ENCODE measurements around the gene THY1.
"Not testable (repeated sequence)": the region's sequence is repeated elsewhere in the genome, so short reads cannot be mapped to it uniquely, and the experiment has no call there.

THY1 gene

DNA sequence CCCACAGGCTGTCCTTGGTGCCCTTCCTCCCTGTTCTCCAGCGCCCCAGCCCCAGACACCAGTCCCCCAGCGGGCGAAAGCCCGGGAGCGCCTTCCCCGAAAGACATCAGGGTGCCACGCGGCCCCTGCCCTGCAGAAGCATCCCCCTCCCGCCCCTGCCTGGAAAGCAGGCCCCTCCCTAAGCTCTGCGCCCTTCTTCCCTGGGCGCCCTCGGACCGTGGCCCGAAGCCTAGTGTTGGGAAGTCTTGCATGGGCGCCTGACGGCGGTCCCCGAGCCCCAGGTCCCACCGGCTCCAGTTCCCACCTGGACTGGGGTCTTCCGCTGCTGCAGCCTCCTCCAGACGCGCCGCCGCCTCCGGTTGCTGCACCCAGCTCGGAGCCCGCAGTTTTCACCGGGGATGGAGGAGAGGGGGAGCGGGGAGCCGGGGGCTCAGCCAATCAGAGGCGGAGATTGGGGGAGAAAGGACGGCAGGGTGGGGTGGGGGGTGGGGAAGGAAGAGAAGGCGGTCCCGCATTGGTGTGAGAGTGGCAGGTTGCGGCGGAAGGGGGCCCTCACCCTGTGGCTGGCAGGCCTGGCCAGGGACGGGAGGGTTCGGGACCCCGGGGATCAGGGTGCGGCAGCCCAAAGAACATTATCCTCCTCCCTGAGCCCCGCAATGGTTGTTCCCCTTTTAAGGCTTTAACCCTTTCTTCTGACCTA, at the start of gene THY1:
Gene THY1 (minus strand): TSS at position 364 of the 700 bp plus-strand sequence. CDS start 2,267 bp downstream, outside the sequence.
- DNase-seq (ENCODE audit: low read depth, low spot score) = no peak

- no peak for DNase-seq (ENCODE audit: low read depth, low spot score)
Measured at GRCh38 chr11:119472186-119472855, 49.3 kb upstream of the THY1 start.

DNA sequence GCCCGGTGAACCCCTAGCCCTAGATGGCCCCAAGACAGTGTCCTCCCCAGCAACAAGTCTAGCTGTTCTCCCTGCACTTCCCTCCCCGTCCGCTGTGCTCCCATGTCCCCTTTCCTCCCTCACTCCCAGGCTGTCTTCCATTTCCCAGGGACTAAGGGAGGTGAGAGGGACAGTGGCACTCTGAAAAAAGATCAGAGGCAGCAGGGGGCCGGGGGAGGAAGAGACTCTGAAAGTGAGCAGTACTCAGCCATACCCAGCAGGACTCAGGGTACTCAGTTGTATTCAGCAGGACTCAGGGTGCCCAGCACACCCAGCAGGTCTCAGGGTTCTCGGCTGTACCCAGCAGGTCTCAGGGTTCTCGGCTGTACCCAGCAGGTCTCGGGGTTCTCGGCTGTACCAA, 48.4 kb upstream of the THY1 start:
- DNase-seq (ENCODE audit: low read depth, low spot score) = no peak

GRCh38 chr11:119470317-119471291, 47.6 kb upstream of the THY1 start:
- no peak for DNase-seq (ENCODE audit: low read depth, low spot score)

DNA sequence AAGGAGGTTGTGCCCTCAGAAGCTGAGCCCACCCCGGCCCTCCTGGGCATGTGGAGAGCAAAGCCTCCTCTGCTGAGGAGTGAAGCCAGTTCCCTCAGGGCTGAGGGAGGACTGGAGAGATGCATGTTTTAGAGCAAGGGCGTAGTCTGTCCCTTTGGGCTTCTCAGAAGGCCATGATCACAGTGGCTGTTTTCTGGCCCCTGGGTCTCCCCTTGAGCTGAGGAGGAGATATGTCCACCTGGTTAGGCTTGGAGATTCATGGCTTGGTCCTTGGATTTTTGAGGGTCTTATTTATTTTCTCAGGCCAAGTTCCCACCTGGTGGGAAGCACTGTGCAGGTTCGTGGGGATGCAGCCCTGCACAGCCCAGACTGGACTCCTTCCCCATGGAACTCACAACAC, 46.5 kb upstream of the THY1 start:
- no peak for DNase-seq (ENCODE audit: low read depth, low spot score)

DNA sequence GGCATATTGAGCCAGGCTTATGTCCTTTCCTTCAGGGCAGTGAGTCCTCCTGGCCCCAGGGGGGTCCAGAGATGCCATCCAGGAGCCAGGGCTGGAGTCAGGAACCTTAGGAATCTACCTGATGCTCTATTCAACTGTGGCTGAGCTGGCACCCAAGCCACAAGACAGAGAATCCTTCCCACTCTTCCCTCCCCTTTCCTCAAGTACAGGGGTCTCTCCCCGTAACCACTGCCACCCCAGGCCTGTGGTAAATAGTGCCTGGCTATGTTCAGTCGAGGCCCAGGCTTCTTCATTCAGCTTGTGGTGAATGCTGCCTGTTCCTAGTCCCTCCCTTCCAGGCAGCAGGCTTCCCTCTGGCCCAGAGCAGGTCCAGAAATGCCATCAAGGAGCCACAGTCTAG, 45.5 kb upstream of the THY1 start:
- DNase-seq (ENCODE audit: low read depth, low spot score) = no peak

DNA sequence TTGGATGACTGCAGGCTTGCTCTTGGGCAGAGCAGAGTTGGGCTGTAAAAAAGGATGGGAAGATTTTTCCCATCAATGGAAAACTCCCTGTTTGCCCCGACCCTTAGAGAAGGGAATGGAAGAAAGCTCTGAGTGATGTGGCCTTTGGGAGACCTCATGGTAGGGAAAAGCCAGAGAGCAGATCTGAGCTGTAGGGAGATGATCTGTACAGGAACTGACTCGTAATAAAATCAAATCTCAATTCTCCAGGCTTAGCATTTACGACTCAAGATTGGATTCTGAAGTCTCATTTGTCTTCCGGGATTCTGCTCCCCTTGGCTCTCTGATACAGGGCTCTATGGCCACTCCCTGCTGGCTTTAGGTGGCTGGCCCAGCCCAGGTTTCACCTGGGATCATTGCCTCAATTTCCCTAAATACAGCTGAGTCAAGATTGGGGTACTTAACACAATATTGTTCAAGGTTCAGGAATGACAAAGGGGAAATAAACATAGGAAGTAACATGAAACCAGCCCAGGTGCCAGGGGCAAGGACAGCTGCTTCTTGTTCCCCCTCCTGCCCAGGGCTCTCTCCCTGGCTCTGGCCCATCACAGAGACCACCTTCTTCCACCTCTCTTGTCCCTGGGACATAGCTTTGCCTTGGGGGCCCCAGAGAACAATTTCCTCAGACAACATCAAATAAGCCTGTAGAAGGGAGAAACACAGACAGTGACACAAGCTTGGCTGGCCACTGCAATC, 38.4 kb upstream of the THY1 start:
- no peak for DNase-seq (ENCODE audit: low read depth, low spot score)

GRCh38 chr11:119460582-119460981, 37.6 kb upstream of the THY1 start:
- DNase-seq (ENCODE audit: low read depth, low spot score) = no peak

GRCh38 chr11:119460097-119460496, 37.1 kb upstream of the THY1 start:
- no peak for DNase-seq (ENCODE audit: low read depth, low spot score)

- DNase-seq (ENCODE audit: low read depth, low spot score) = no peak
Measured at GRCh38 chr11:119459293-119459976, 36.5 kb upstream of the THY1 start.

- not testable (repeated sequence) for DNase-seq (ENCODE audit: low read depth, low spot score)
Measured at GRCh38 chr11:119455708-119456107, 32.7 kb upstream of the THY1 start.

DNA sequence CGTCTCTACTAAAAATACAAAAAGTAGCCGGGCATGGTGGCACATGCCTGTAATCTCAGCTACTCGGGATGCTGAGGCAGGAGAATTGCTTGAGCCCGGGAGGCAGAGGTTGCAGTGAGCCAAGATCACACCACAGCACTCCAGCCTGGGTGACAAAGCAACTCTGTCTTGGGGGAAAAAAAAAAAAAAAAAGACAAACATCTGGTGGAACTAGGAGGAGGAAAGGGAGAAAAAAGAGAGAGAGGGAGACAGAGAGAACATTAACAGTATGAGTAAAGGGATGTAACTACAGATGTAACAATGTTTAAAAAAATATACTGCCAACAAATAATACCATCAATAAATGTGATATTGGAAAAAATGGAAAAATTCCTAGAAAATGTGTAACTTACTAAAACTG, 32.3 kb upstream of the THY1 start:
- not testable (repeated sequence) for DNase-seq (ENCODE audit: low read depth, low spot score)

GRCh38 chr11:119453881-119454280, 30.9 kb upstream of the THY1 start:
- DNase-seq (ENCODE audit: low read depth, low spot score) = no peak

DNA sequence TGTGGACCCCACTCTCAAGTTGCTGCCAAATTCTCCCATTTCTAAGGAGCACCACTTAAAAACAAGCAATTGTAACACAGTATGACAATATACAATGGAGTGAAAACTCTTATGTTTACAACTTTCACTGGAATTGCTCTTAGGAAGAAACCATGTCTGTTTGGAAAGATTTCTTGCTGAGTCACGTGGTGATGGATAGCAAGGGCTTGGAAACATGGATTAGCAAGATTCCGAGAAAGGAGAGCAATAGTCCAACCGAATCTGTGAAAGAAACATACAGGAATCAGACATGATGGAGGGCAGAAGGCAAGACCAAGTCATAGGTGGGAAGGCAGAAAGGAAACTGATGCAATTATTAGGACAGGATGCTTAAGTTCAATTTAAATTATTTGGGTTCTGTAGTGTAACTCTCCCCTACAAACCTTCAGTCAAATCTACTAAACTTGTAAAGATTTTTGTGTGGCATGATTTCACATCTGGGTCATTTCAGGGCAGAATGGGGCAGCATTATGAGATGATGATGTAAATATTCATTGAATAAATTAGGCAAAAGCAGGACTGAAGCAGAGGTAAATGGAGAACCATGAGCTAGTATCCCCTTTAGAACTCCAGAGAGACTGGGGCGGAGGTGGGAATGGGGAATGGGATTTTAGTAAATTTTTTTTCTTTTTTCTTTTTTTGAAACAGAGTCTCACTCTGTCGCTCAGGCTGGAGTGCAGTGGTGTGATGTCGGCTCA, 27.8 kb upstream of the THY1 start:
- DNase-seq (ENCODE audit: low read depth, low spot score) = no peak

DNA sequence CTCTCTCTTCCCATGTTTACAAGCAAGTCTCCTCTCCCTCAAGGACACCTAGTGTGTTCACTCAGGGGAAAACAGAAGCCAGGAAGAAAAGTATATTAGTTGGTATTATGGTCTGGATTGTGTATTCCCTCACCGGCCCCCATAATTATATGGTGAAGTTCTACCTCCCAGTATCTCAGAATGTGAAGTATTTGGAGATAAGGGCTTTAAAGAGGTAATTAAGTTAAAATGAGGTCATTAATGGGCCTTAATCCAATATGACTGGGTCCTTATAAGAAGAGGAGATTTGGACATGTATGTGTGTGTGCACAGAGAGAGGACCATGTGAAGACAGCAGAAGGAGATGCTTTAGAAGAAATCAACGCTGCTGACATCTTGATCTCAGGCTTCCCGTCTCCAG, 26.5 kb upstream of the THY1 start:
- DNase-seq (ENCODE audit: low read depth, low spot score) = no peak

DNA sequence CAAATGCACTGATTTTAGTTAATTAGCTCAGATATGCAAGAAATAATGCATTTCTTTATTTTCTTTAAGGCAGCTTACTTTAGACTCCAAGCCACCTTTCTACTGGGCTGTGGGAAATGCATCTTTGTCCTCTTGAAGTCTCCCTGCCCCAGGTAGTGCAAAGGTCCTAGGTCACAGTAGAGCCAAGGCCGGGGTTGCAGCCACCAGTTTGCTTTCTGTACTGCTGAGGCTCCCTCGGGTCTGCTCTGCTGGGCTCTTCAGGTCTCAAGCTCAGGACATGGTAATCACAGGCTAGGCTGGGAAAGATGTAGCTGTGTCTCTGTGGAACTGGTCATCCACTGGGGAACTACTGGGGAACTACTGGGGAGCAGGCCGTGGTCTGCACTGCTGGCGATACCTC, 25.4 kb upstream of the THY1 start:
- no peak for DNase-seq (ENCODE audit: low read depth, low spot score)

DNA sequence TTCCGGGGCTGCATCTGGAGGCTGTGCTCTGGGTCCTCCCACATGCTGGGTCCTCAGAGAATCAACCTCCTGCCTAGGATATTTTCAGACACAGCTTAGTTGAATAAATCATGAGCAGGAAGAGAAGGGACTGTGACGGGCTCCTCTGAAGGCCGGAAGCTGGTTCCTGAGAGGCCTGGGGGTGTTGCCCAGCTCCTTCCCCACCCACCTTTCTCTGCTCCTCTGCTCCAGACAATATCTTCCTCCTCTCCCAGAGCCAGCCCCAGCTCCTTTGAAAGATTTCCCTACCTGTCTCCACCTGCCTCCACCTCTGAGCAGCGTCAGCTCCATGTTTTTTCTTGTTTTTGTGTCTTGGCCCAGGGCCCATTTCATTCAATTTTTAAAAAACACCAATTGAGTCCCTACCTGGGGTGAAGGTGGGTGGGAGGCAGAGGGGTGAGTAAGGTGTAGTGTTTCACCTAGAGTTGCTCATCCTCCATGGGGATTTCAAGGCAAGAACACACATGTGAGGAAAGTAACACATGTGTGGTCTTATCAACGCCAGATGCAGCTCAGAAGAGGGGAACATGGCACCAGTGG, 24.8 kb upstream of the THY1 start:
- no peak for DNase-seq (ENCODE audit: low read depth, low spot score)

DNA sequence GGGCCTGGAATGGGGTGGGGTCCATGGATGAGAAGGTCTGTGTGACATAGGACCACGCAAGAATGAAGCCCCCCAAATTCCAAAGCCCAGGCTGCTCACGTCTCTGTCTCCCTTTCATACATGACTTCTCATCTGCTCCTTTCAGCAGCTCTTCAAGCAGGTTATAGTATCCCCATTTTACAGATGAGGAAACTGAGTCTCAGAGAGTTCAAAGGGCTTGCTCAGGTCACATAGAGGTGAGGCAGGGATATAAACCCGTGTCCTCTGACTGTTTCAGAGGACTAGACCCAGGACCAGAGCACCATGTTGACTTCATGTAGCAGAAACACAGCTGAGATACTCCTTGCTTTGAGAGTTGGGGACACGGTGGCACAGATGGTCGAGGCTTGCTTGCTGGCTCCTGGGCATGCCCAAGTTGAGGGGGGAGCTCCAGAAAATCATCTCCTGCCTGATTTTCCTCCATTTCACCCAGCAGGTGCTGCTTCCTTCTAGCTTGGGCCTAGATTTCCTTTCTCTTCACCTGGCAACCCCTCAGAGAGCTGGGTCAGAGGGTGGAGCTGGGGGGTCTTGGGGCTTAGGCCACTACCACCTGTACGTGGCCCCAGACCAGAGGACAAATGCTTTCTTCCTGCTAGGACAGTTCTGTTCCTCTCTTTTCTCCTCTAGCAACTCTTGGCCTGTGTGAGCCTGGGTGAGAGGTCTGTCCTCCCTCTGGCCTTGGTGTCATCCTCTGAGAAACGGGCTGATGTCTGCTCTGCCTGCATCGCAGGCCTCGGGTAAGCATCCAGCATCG, 24.1 kb upstream of the THY1 start:
- DNase-seq (ENCODE audit: low read depth, low spot score) = no peak

GRCh38 chr11:119446434-119446833, 23.5 kb upstream of the THY1 start:
- no peak for DNase-seq (ENCODE audit: low read depth, low spot score)
